Endodermal cell (in vitro differentiated cells): Measurements from ENCODE around the gene RBMS2. TPM values are rescaled to one million over a fixed set of nuclear protein-coding genes. Genes with fewer than 3 reads are reported as not detected.

Experiments
- DNase-seq: peaks from one replicate; pipeline ENCODE4 v3.0.0-alpha.2; 2017
- H3K27ac ChIP-seq: 2 replicates; pipeline ENCODE4 v1.5.1; 2013; ENCODE audit warnings: mild to moderate bottlenecking, low read depth, low read length, moderate library complexity
- H3K27me3 ChIP-seq: 2 replicates; pipeline ENCODE4 v1.6.1; 2013; ENCODE audit warnings: mild to moderate bottlenecking, low read length, moderate library complexity; ENCODE audit not compliant: insufficient read depth, control insufficient read depth, poor library complexity, severe bottlenecking
- H3K36me3 ChIP-seq: 2 replicates; pipeline ENCODE4 v1.7.0; 2013; ENCODE audit warnings: mild to moderate bottlenecking, low read length, moderate library complexity; ENCODE audit not compliant: control insufficient read depth, insufficient read depth
- H3K4me1 ChIP-seq: one replicate; pipeline ENCODE4 v1.7.0; 2013; ENCODE audit warnings: low read length; ENCODE audit not compliant: control insufficient read depth, insufficient read depth
- H3K4me3 ChIP-seq: 2 replicates; pipeline ENCODE4 v1.5.1; 2013; ENCODE audit warnings: mild to moderate bottlenecking, low read length, moderate library complexity
- H3K9ac ChIP-seq: 2 replicates; pipeline ENCODE4 v1.6.1; 2013; ENCODE audit warnings: mild to moderate bottlenecking, low read length, moderate library complexity; ENCODE audit not compliant: poor library complexity, severe bottlenecking; ENCODE audit errors: extremely low read depth
- H3K9me3 ChIP-seq: 2 replicates; pipeline ENCODE4 v1.6.1; 2013; ENCODE audit warnings: mild to moderate bottlenecking, low read length, moderate library complexity; ENCODE audit not compliant: control insufficient read depth
- H3K27ac Mint-ChIP-seq: 2 replicates; pipeline ENCODE4 v1.8.0; 2020; ENCODE audit warnings: mixed read lengths
- H3K27me3 Mint-ChIP-seq: 2 replicates; pipeline ENCODE4 v1.8.0; 2021; ENCODE audit warnings: mild to moderate bottlenecking, mixed read lengths; ENCODE audit not compliant: insufficient read depth
- H3K36me3 Mint-ChIP-seq: 2 replicates; pipeline ENCODE4 v1.8.0; 2020; ENCODE audit warnings: low read depth, mixed read lengths
- H3K4me1 Mint-ChIP-seq: 2 replicates; pipeline ENCODE4 v1.8.0; 2020; ENCODE audit warnings: mixed read lengths
- H3K4me3 Mint-ChIP-seq: 2 replicates; pipeline ENCODE4 v1.8.0; 2020; ENCODE audit warnings: mild to moderate bottlenecking, moderate library complexity, mixed read lengths
- H3K9me3 Mint-ChIP-seq: 2 replicates; pipeline ENCODE4 v1.8.0; 2020; ENCODE audit warnings: mild to moderate bottlenecking, mixed read lengths
- WGBS, 2 experiments: methylation state at CpG; one replicate each; pipeline versions ENCODE4 v1.1.5 to v1.1.7; 2013; ENCODE audit warnings: missing lambda C conversion rate in 2 of 2, mixed read lengths in 1 of 2; ENCODE audit not compliant: insufficient coverage in 1 of 2, insufficient read length in 1 of 2; 5-methylcytosine and 5-hydroxymethylcytosine counted together
- total RNA-seq, 2 donors: library from RNA; stranded (reverse); fragmentation: NEBNext Ultra II Directional in 1 of 2; extraction: Animal tissue kit (Norgen Biotek cat#: 25700) in 1 of 2; gene quantifications; 2 replicates in 1 of 2; 3 replicates in 1 of 2; pipeline ENCODE4 v1.2.1, GENCODE V29; 2021
- TF ChIP-seq, protein P1 (sequence below): fragments of 200-600 bp; sonication (generic); conservative IDR thresholded peaks from 2 replicates; pipeline ENCODE4 v1.5.0; 2021; ENCODE audit warnings: antibody characterized with exemption, mild to moderate bottlenecking

The RBMS2 gene
- total RNA-seq, 2 donors from 2014 or later, result 26.3 to 33.8 TPM

DNA sequence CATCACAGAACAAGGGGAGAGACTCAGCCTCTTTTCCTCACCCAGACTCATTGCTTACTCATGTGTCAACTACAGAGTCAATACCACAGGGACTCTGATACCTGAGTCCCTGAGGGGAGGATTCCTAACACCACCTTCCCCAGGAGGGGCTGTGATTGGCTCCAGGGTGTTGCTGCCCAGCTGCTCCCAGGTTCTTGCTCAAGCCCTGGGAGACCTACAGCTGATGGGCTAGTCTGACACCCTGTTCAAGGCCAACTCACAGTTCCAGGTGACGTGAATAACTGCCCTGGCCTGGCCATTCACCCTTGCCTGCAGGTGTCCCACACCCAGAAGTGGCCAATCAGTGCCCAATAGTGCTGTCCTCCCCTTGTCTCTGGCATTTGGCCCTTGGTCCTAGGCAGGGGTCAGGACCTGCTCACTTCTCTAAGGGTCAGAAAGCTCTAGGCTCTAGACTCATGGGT lies 44.6 kb upstream of the RBMS2 start:
- DNase-seq, result peak; percentile 89
- Mint-ChIP-seq H3K36me3 (peaks cover 3% of the 10 kb centered on the region), H3K4me1 (peaks cover 8% of the 10 kb centered on the region), H3K27me3 (peaks cover 1% of the 10 kb centered on the region), H3K27ac (no peak overlapping the region), H3K4me3 (no peak overlapping the region), H3K9me3 (no peaks in the 10 kb centered on the region)
- H3K27me3 ChIP-seq, result no peaks in the 10 kb centered on the region
- H3K36me3 ChIP-seq, result no peaks in the 10 kb centered on the region
- no peak overlapping the region for H3K9ac ChIP-seq
- no peak overlapping the region for H3K27ac ChIP-seq
- TF ChIP-seq, protein P1, sequence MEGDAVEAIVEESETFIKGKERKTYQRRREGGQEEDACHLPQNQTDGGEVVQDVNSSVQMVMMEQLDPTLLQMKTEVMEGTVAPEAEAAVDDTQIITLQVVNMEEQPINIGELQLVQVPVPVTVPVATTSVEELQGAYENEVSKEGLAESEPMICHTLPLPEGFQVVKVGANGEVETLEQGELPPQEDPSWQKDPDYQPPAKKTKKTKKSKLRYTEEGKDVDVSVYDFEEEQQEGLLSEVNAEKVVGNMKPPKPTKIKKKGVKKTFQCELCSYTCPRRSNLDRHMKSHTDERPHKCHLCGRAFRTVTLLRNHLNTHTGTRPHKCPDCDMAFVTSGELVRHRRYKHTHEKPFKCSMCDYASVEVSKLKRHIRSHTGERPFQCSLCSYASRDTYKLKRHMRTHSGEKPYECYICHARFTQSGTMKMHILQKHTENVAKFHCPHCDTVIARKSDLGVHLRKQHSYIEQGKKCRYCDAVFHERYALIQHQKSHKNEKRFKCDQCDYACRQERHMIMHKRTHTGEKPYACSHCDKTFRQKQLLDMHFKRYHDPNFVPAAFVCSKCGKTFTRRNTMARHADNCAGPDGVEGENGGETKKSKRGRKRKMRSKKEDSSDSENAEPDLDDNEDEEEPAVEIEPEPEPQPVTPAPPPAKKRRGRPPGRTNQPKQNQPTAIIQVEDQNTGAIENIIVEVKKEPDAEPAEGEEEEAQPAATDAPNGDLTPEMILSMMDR, result no peak
- no peak overlapping the region for H3K4me3 ChIP-seq
- H3K4me1 ChIP-seq, result peaks cover 4% of the 10 kb centered on the region
- H3K9me3 ChIP-seq, result no peaks in the 10 kb centered on the region
- 82 to 100% methylated on average over 1 of the region's 1 CpG for WGBS, 2 experiments

DNA sequence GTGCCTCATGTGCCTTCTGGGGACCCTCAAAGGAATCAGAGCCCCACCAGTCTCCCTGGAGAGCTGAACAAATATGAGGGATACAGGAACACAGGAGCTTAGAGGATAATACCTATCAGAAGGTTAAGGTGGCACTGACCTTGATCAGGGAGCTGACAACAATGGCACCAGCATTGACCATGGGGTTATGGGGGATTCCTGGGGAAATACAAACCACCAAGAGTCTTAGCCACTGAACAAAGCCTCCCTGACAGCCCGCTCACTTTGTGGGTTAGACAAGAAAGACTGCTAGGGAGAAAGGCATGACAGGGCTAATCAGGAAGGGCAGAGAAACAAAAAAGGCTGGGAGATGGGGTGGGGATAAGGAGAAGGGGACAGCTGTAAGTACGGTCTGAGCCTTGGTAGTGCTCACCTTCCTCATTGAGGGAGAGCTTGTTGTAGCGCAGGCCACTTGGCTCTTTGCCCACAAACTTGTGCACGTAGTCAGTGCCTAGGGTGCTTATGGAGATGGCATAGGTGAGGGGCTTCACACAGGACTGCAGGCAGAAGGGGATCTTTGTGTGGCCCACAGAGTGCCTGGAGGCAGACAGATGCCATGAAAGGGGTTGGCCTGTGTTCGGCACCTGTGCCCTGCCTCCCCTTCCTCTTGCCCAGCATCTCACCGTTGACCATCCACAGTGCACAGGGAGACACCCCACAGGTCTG lies 43.9 kb upstream of the RBMS2 start:
- no peak overlapping the region for H3K4me3 Mint-ChIP-seq
- peaks cover 3% of the 10 kb centered on the region for H3K36me3 Mint-ChIP-seq
- Histone ChIP-seq H3K4me1 (peaks cover 4% of the 10 kb centered on the region), H3K4me3 (no peak overlapping the region), H3K27ac (no peak overlapping the region), H3K36me3 (no peaks in the 10 kb centered on the region), H3K27me3 (no peaks in the 10 kb centered on the region), H3K9me3 (no peaks in the 10 kb centered on the region), H3K9ac (no peak overlapping the region)
- no peak overlapping the region for H3K27ac Mint-ChIP-seq
- 92 to 100% methylated on average over 1 to 6 of the region's 6 CpGs for WGBS, 2 experiments
- TF ChIP-seq, protein P1, result no peak
- no peaks in the 10 kb centered on the region for H3K9me3 Mint-ChIP-seq
- H3K27me3 Mint-ChIP-seq, result peaks cover 1% of the 10 kb centered on the region
- DNase-seq, result no peak
- H3K4me1 Mint-ChIP-seq, result peaks cover 8% of the 10 kb centered on the region

DNA sequence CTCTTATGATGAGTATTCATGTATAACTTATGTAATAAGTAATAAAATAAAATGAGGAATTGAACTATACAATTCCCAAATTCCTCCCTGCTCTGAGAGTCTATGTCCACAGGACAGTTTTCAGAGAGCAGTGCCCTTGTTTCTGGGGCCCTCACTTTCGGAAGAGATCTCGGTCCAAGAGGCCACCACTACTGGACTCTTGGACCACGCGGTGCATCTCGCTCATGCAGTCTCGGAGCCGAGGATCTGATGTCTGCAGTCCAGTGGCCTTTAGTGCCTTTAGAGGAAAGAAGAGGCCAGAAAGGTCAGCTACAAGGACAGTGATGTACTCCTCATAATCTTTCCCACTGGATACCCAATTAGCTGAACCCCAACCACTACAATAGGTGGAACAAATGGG lies 42.0 kb upstream of the RBMS2 start:
- peaks cover 8% of the 10 kb centered on the region for H3K4me1 Mint-ChIP-seq
- no peak for DNase-seq
- Histone ChIP-seq H3K4me3 (no peak overlapping the region), H3K36me3 (no peaks in the 10 kb centered on the region), H3K9ac (no peak overlapping the region), H3K9me3 (no peaks in the 10 kb centered on the region), H3K27me3 (no peaks in the 10 kb centered on the region), H3K27ac (no peak overlapping the region), H3K4me1 (peaks cover 4% of the 10 kb centered on the region)
- H3K27me3 Mint-ChIP-seq, result no peaks in the 10 kb centered on the region
- TF ChIP-seq, protein P1, result no peak
- H3K36me3 Mint-ChIP-seq, result no peaks in the 10 kb centered on the region
- WGBS, 2 experiments, result 97% methylated on average over 7 of the region's 7 CpGs; no CpG with 5 or more reads in 1 of the 2 experiments
- H3K4me3 Mint-ChIP-seq, result no peak overlapping the region
- H3K27ac Mint-ChIP-seq, result no peak overlapping the region
- H3K9me3 Mint-ChIP-seq, result no peaks in the 10 kb centered on the region
